IPS DF 6.9 (cell line): ENCODE data around the gene PPCDC.

Experiments
- DNase-seq: peaks from one replicate; pipeline ENCODE4 v3.0.0-alpha.2; 2013; ENCODE audit warnings: low read depth, low spot score
- H3K27ac ChIP-seq: one replicate; pipeline ENCODE4 v1.5.1; 2013; ENCODE audit warnings: low read length, control low read depth
- H3K27me3 ChIP-seq: 2 replicates; pipeline ENCODE4 v1.6.1; 2013; ENCODE audit warnings: mild to moderate bottlenecking, low read length; ENCODE audit not compliant: control insufficient read depth, insufficient read depth
- H3K36me3 ChIP-seq: 2 replicates; pipeline ENCODE4 v1.6.1; 2013; ENCODE audit warnings: low read length; ENCODE audit not compliant: control insufficient read depth, insufficient read depth
- H3K4me1 ChIP-seq: 2 replicates; pipeline ENCODE4 v1.6.1; 2013; ENCODE audit warnings: low read length; ENCODE audit not compliant: control insufficient read depth, insufficient read depth
- H3K4me3 ChIP-seq: 2 replicates; pipeline ENCODE4 v1.5.1; 2013; ENCODE audit warnings: mild to moderate bottlenecking, low read length
- H3K9me3 ChIP-seq: 2 replicates; pipeline ENCODE4 v1.6.1; 2013; ENCODE audit warnings: low read length, inconsistent platforms; ENCODE audit not compliant: control insufficient read depth, insufficient read depth
- WGBS: extraction: QIAGEN DNeasy Blood & Tissue Kit; methylation state at CpG from one replicate; pipeline ENCODE4 v1.1.7; 2013; ENCODE audit warnings: mixed read lengths, missing lambda C conversion rate; ENCODE audit not compliant: insufficient read length, insufficient coverage; 5-methylcytosine and 5-hydroxymethylcytosine counted together

PPCDC gene

GRCh38 chr15:75042730-75043508, 19.5 kb downstream of the PPCDC start:
- Histone ChIP-seq H3K27ac (no peak overlapping the region), H3K4me1 (peaks cover 5% of the 10 kb centered on the region; the same call in 1 of the 2 replicates), H3K9me3 (no peaks in the 10 kb centered on the region), H3K27me3 (no peaks in the 10 kb centered on the region), H3K4me3 (no peak overlapping the region), H3K36me3 (no peaks in the 10 kb centered on the region)
- no CpG with 5 or more reads among the region's 12 CpGs for WGBS
- no peak for DNase-seq

GRCh38 chr15:75043509-75044257, 20.3 kb downstream of the PPCDC start:
- Histone ChIP-seq H3K36me3 (0 out of 2 replicates have a peak, but pooled peaks cover 2% of the 10 kb centered on the region), H3K27ac (no peak overlapping the region), H3K4me1 (peaks cover 5% of the 10 kb centered on the region; the same call in 1 of the 2 replicates), H3K4me3 (no peak overlapping the region), H3K9me3 (no peaks in the 10 kb centered on the region), H3K27me3 (no peaks in the 10 kb centered on the region)
- no peak for DNase-seq
- WGBS: no CpG with 5 or more reads among the region's 20 CpGs

- Histone ChIP-seq H3K27me3 (no peaks in the 10 kb centered on the region), H3K36me3 (0 out of 2 replicates have a peak, but pooled peaks cover 2% of the 10 kb centered on the region), H3K9me3 (no peaks in the 10 kb centered on the region), H3K4me3 (no peak overlapping the region), H3K27ac (no peak overlapping the region), H3K4me1 (peaks cover 5% of the 10 kb centered on the region; the same call in 1 of the 2 replicates)
- no peak for DNase-seq
- WGBS: no CpG with 5 or more reads among the region's 14 CpGs
These were observed 21.0 kb downstream of the PPCDC start for GRCh38 chr15:75044258-75044878.

- WGBS: no CpG with 5 or more reads among the region's 6 CpGs
- 0 out of 2 replicates have a peak, but pooled peaks cover 2% of the 10 kb centered on the region for H3K36me3 ChIP-seq
These were observed 22.1 kb downstream of the PPCDC start for GRCh38 chr15:75045332-75046015.

GRCh38 chr15:75048394-75048793, 25.0 kb downstream of the PPCDC start:
- H3K27ac ChIP-seq: no peak overlapping the region
- no peak overlapping the region for H3K4me3 ChIP-seq
- no peaks in the 10 kb centered on the region for H3K9me3 ChIP-seq
- no peaks in the 10 kb centered on the region for H3K27me3 ChIP-seq
- peaks cover 5% of the 10 kb centered on the region; the same call in 1 of the 2 replicates for H3K4me1 ChIP-seq
- no CpG with 5 or more reads among the region's 10 CpGs for WGBS
- 0 out of 2 replicates have a peak, but pooled peaks cover 2% of the 10 kb centered on the region for H3K36me3 ChIP-seq
- DNase-seq: no peak

More at GRCh38 chr15:75045332-75046015, 22.1 kb downstream of the PPCDC start:
- Histone ChIP-seq H3K4me3 (no peak overlapping the region), H3K27me3 (no peaks in the 10 kb centered on the region), H3K4me1 (peaks cover 5% of the 10 kb centered on the region; the same call in 1 of the 2 replicates), H3K9me3 (no peaks in the 10 kb centered on the region), H3K27ac (no peak overlapping the region)
- DNase-seq: no peak

- no peaks in the 10 kb centered on the region for H3K9me3 ChIP-seq
- H3K27ac ChIP-seq: no peak overlapping the region
- peaks cover 5% of the 10 kb centered on the region; the same call in 1 of the 2 replicates for H3K4me1 ChIP-seq
- no peak for DNase-seq
- no peak overlapping the region for H3K4me3 ChIP-seq
- H3K36me3 ChIP-seq: 0 out of 2 replicates have a peak, but pooled peaks cover 2% of the 10 kb centered on the region
- WGBS: no CpG with 5 or more reads among the region's 11 CpGs
- H3K27me3 ChIP-seq: no peaks in the 10 kb centered on the region
These were observed 26.0 kb downstream of the PPCDC start for GRCh38 chr15:75049392-75049791.

- no CpG with 5 or more reads among the region's 2 CpGs for WGBS
- Histone ChIP-seq H3K4me1 (peaks cover 5% of the 10 kb centered on the region; the same call in 1 of the 2 replicates), H3K27ac (no peak overlapping the region), H3K36me3 (0 out of 2 replicates have a peak, but pooled peaks cover 2% of the 10 kb centered on the region), H3K9me3 (no peaks in the 10 kb centered on the region), H3K4me3 (no peak overlapping the region), H3K27me3 (no peaks in the 10 kb centered on the region)
- DNase-seq: no peak
These were observed 26.9 kb downstream of the PPCDC start for GRCh38 chr15:75050283-75050682.

GRCh38 chr15:75051191-75051608, 27.8 kb downstream of the PPCDC start:
- WGBS: no CpG with 5 or more reads among the region's 6 CpGs
- H3K4me1 ChIP-seq: peaks cover 5% of the 10 kb centered on the region; the same call in 1 of the 2 replicates
- H3K4me3 ChIP-seq: no peak overlapping the region
- H3K9me3 ChIP-seq: no peaks in the 10 kb centered on the region
- no peaks in the 10 kb centered on the region for H3K27me3 ChIP-seq
- no peak overlapping the region for H3K27ac ChIP-seq
- H3K36me3 ChIP-seq: 0 out of 2 replicates have a peak, but pooled peaks cover 2% of the 10 kb centered on the region
- DNase-seq: no peak

GRCh38 chr15:75051711-75052110, 28.3 kb downstream of the PPCDC start:
- H3K27ac ChIP-seq: no peak overlapping the region
- no peak for DNase-seq
- WGBS: no CpG with 5 or more reads among the region's 4 CpGs
- H3K4me3 ChIP-seq: no peak overlapping the region
- H3K36me3 ChIP-seq: 0 out of 2 replicates have a peak, but pooled peaks cover 2% of the 10 kb centered on the region
- H3K9me3 ChIP-seq: no peaks in the 10 kb centered on the region
- 0 out of 2 replicates have a peak, but pooled peaks cover 5% of the 10 kb centered on the region for H3K4me1 ChIP-seq
- H3K27me3 ChIP-seq: no peaks in the 10 kb centered on the region
